GM12864 (cell line): Measurements from ENCODE around the gene CBLC.

Source experiments
- DNase-seq: peaks from one replicate; pipeline ENCODE4 v3.0.0-alpha.2; 2011; ENCODE audit warnings: low read depth
- H3K4me3 ChIP-seq: 2 replicates; pipeline ENCODE4 v1.5.1; 2011; ENCODE audit warnings: mild to moderate bottlenecking, low read depth, low read length, control low read depth
- CTCF ChIP-seq: IDR thresholded peaks from 2 replicates; pipeline ENCODE4 v1.5.1; 2011; ENCODE audit warnings: low read depth, mild to moderate bottlenecking, moderate library complexity, low read length, control low read depth, inconsistent platforms; ENCODE audit errors: missing control alignments

CBLC gene

GRCh38 chr19:44813841-44814470 is 36.3 kb downstream of the CBLC start:
- no peak for TF ChIP-seq CTCF
- H3K4me3 ChIP-seq = no peak overlapping the region
- DNase-seq = no peak

GRCh38 chr19:44814517-44814916 is 36.8 kb downstream of the CBLC start:
- TF ChIP-seq CTCF = no peak
- H3K4me3 ChIP-seq = no peak overlapping the region
- no peak for DNase-seq

- DNase-seq = no peak
- no peak overlapping the region for H3K4me3 ChIP-seq
- TF ChIP-seq CTCF = no peak
Measured at GRCh38 chr19:44816301-44816700, 38.6 kb downstream of the CBLC start.

GRCh38 chr19:44817725-44818465 is 40.2 kb downstream of the CBLC start:
- H3K4me3 ChIP-seq = no peak overlapping the region
- no peak for DNase-seq
- TF ChIP-seq CTCF = no peak

GRCh38 chr19:44818466-44819031 is 40.9 kb downstream of the CBLC start:
- H3K4me3 ChIP-seq = no peak overlapping the region
- no peak for DNase-seq
- no peak for TF ChIP-seq CTCF

GRCh38 chr19:44819246-44819832 is 41.6 kb downstream of the CBLC start:
- TF ChIP-seq CTCF = no peak
- H3K4me3 ChIP-seq = no peak overlapping the region
- no peak for DNase-seq
